GM12891 (cell line): ENCODE measurements around the gene CD164L2.

Experiments
- PAX5 ChIP-seq: IDR thresholded peaks from 2 replicates; pipeline ENCODE4 v1.6.1; 2011; ENCODE audit warnings: low read length, moderate library complexity, mild to moderate bottlenecking; ENCODE audit not compliant: insufficient read depth, severe bottlenecking
- POLR2A ChIP-seq: IDR thresholded peaks from 2 replicates; pipeline ENCODE4 v1.6.1; 2011; ENCODE audit warnings: low read depth, low read length, control low read depth
- POLR2AphosphoS5 ChIP-seq: IDR thresholded peaks from 2 replicates; pipeline ENCODE4 v1.6.1; 2011; ENCODE audit warnings: low read depth, low read length, control low read depth
- POU2F2 ChIP-seq: IDR thresholded peaks from 2 replicates; pipeline ENCODE4 v1.6.1; 2011; ENCODE audit warnings: low read depth, mild to moderate bottlenecking, control low read depth, low read length, moderate library complexity
- SPI1 ChIP-seq: IDR thresholded peaks from 2 replicates; pipeline ENCODE4 v1.6.1; 2011; ENCODE audit warnings: low read depth, low read length, control low read depth
- TAF1 ChIP-seq: IDR thresholded peaks from 2 replicates; pipeline ENCODE4 v1.6.1; 2011; ENCODE audit warnings: low read depth, low read length, control low read depth

DNA sequence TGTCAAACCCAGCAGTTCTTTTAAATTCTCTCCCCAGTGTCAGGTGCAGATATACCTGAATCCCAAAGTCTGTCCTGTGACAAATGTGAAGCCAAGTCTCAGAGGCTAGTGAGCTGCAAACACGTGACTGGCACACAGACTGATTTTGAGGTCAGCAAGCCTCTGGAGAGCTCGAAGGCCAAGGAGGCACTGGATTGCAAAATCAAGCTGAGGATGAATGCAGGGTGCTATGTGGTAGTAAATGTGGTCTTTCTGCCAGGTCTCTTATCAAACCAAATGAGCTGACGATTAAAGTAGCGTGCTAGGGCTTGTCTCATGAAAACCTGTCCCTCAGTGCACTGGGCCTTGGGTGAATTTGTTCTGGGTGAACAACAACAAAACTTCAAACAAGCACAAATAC, 29.9 kb upstream of the CD164L2 start:
- no peak for TF ChIP-seq POLR2AphosphoS5
- no peak for TF ChIP-seq POLR2A
- TF ChIP-seq SPI1 = no peak
- no peak for TF ChIP-seq POU2F2
- TF ChIP-seq TAF1 = no peak
- TF ChIP-seq PAX5 = no peak
